ENCODE results near the gene MSL2. TPM values are rescaled to one million over a fixed set of nuclear protein-coding genes. Genes with fewer than 3 reads are reported as not detected.
"Not testable (repeated sequence)": the region's sequence is repeated elsewhere in the genome, so short reads cannot be mapped to it uniquely, and the experiment has no call there.

The MSL2 gene
- total and polyA plus RNA-seq, 5 donors from 2014 or later: 31.2 to 146 (median 38.7) TPM

DNA sequence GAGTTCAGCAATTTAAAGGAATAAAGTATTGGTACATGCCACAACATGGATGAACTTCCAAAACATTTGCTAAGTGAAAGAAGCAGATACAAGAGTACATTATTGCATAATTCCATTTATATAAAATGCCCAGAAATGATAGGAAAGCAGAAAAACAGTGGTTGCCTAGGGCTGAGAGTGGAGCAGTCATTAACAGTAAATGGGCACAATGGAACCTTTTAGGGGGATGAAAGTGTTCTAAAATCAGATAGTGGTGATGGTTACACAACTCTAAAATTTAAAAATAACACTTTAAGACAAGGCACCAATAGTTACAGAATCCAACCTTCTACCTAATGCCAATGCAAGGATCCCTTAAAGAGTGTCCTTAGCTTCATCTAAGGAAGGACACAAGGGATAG lies 34.6 kb downstream of the MSL2 start:
- no peaks in the 10 kb centered on the region for H3K36me3 ChIP-seq (ENCODE audit: control insufficient read depth, insufficient read depth, low read length)
- ATAC-seq (ENCODE audit: low read depth in 2 of 2) (no peak), DNase-seq (no peak)
- Mint-ChIP-seq H3K9me3 (no peaks in the 10 kb centered on the region), H3K4me1 (peaks cover 39 to 83% (median 65%) of the 10 kb centered on the region in 4 donors), H3K27ac (peak overlapping the region in 1 of 3 donors; percentile 2), H3K36me3 (peaks cover 21% of the 10 kb centered on the region), H3K4me3 (peak overlapping the region in 2 of 4 donors; percentile 8 to 16), H3K27me3 (no peaks in the 10 kb centered on the region)
- H3K27me3 ChIP-seq (ENCODE audit: control insufficient read depth, insufficient read depth, low read length): no peaks in the 10 kb centered on the region
- no peaks in the 10 kb centered on the region for H3K9me3 ChIP-seq (ENCODE audit: control insufficient read depth in 2 of 2, low read length in 2 of 2)
- H3K4me1 ChIP-seq (ENCODE audit: control insufficient read depth, insufficient read depth, low read length, poor library complexity, severe bottlenecking): peaks cover 42% of the 10 kb centered on the region
- no peak overlapping the region for H3K27ac ChIP-seq (ENCODE audit: insufficient read depth, low read length, poor library complexity, severe bottlenecking)
- peak overlapping the region; percentile 30 for H3K4me3 ChIP-seq (ENCODE audit: low read depth, low read length)

DNA sequence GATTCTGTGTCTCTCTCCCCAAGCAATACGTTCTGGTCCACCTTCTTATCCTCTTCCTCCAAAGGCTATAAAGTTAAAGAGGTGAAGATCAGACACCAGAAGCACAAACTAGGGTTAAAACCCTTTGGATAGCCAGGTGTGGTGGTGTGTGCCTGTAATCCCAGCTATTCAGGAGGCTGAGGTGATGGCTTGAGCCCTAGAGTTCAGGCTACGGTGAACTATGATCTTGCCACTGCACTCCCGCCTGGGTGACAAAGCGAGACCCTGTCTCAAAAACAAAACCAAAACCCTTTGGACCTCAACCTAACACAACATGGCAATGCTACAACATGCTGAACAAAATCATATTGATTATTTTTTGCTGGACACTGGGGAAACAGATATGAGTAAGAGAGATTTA lies 43.2 kb downstream of the MSL2 start:
- Histone ChIP-seq H3K9me3 (ENCODE audit: control insufficient read depth in 2 of 2, low read length in 2 of 2) (no peaks in the 10 kb centered on the region), H3K36me3 (ENCODE audit: control insufficient read depth, insufficient read depth, low read length) (peaks cover 35% of the 10 kb centered on the region), H3K4me1 (ENCODE audit: control insufficient read depth, insufficient read depth, low read length, poor library complexity, severe bottlenecking) (peaks cover 31% of the 10 kb centered on the region), H3K27me3 (ENCODE audit: control insufficient read depth, insufficient read depth, low read length) (no peaks in the 10 kb centered on the region), H3K4me3 (ENCODE audit: low read depth, low read length) (no peak overlapping the region), H3K27ac (ENCODE audit: insufficient read depth, low read length, poor library complexity, severe bottlenecking) (peak overlapping the region; percentile 1)
- DNase-seq (no peak), ATAC-seq (ENCODE audit: low read depth in 2 of 2) (no peak)
- H3K36me3 Mint-ChIP-seq: peaks cover 38% of the 10 kb centered on the region
- no peaks in the 10 kb centered on the region for H3K27me3 Mint-ChIP-seq
- peak overlapping the region; percentile 53 to 80 (median 68) for H3K27ac Mint-ChIP-seq
- H3K4me1 Mint-ChIP-seq: peaks cover 35 to 88% (median 69%) of the 10 kb centered on the region in 4 donors
- peak overlapping the region in 1 of 4 donors; percentile 47 for H3K4me3 Mint-ChIP-seq
- no peaks in the 10 kb centered on the region for H3K9me3 Mint-ChIP-seq

DNA sequence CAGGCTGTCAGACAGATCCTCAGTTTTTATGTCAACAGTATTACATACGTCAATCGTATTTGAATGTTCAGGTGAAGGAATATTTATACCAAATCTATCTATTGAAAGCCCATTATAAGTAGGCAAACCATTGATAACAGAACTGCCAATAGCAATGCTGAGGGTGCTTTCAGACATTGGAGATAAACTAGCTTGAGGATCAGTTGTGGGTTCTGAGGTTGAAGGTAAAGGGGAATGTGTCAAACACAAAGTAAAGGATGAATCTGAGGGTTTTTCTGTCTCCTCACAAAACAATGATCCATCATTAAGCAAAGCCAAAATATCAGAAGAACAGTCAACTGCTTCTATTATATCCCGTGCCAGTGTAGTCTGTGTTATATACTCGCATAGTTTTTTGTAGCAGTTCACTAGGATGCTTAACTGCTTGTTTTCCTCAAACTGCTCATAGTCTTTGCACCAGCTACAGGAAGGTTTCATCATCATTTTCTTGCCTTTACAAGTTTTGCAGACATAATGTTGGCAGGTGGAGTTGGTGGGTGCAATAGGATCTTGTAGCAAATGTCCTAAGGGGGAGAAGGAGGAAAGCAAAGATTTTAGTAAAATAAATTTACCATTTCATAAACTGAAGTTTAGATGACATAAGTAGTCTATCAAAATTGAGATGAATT lies 43.8 kb downstream of the MSL2 start:
- Mint-ChIP-seq H3K27ac (peak overlapping the region in 1 of 3 donors; percentile 60), H3K4me1 (peaks cover 38 to 86% (median 68%) of the 10 kb centered on the region in 4 donors), H3K4me3 (peak overlapping the region in 2 of 4 donors; percentile 4 to 10), H3K9me3 (no peaks in the 10 kb centered on the region), H3K27me3 (no peaks in the 10 kb centered on the region), H3K36me3 (peaks cover 36% of the 10 kb centered on the region)
- no peaks in the 10 kb centered on the region for H3K9me3 ChIP-seq (ENCODE audit: control insufficient read depth in 2 of 2, low read length in 2 of 2)
- peaks cover 38% of the 10 kb centered on the region for H3K36me3 ChIP-seq (ENCODE audit: control insufficient read depth, insufficient read depth, low read length)
- DNase-seq: no peak
- H3K27me3 ChIP-seq (ENCODE audit: control insufficient read depth, insufficient read depth, low read length): no peaks in the 10 kb centered on the region
- H3K4me3 ChIP-seq (ENCODE audit: low read depth, low read length): no peak overlapping the region
- peaks cover 30% of the 10 kb centered on the region for H3K4me1 ChIP-seq (ENCODE audit: control insufficient read depth, insufficient read depth, low read length, poor library complexity, severe bottlenecking)
- H3K27ac ChIP-seq (ENCODE audit: insufficient read depth, low read length, poor library complexity, severe bottlenecking): no peak overlapping the region
- ATAC-seq (ENCODE audit: low read depth in 2 of 2): no peak

DNA sequence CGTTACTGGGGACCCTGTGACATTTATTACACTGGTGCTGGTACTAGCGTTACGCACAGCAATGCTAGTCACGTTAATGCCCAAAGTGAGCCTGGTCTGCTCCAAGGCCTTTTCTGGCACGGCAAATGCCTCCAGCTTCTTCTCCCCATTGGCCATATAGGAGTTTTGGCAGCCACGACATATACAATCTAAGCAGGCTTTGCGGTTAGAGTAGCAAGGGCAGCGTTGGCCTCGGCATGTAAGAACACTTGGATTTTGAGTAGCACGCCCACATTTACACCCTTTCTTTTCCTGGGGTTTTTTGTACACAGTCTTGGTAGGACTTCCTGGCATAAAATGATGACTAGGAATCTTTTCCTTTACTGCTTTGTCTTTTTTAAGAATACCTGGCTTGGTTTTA lies 44.9 kb downstream of the MSL2 start:
- H3K4me3 Mint-ChIP-seq: no peak overlapping the region
- H3K4me1 Mint-ChIP-seq: peaks cover 37 to 81% (median 65%) of the 10 kb centered on the region in 4 donors
- H3K27me3 Mint-ChIP-seq: no peaks in the 10 kb centered on the region
- peak overlapping the region; percentile 9 to 61 (median 12) for H3K27ac Mint-ChIP-seq
- peaks cover 34% of the 10 kb centered on the region for H3K36me3 Mint-ChIP-seq
- Histone ChIP-seq H3K4me3 (ENCODE audit: low read depth, low read length) (no peak overlapping the region), H3K4me1 (ENCODE audit: control insufficient read depth, insufficient read depth, low read length, poor library complexity, severe bottlenecking) (peaks cover 24% of the 10 kb centered on the region), H3K9me3 (ENCODE audit: control insufficient read depth in 2 of 2, low read length in 2 of 2) (no peaks in the 10 kb centered on the region), H3K27ac (ENCODE audit: insufficient read depth, low read length, poor library complexity, severe bottlenecking) (no peak overlapping the region), H3K36me3 (ENCODE audit: control insufficient read depth, insufficient read depth, low read length) (peaks cover 38% of the 10 kb centered on the region), H3K27me3 (ENCODE audit: control insufficient read depth, insufficient read depth, low read length) (no peaks in the 10 kb centered on the region)
- DNase-seq: no peak
- ATAC-seq (ENCODE audit: low read depth in 2 of 2): no peak
- no peaks in the 10 kb centered on the region for H3K9me3 Mint-ChIP-seq

DNA sequence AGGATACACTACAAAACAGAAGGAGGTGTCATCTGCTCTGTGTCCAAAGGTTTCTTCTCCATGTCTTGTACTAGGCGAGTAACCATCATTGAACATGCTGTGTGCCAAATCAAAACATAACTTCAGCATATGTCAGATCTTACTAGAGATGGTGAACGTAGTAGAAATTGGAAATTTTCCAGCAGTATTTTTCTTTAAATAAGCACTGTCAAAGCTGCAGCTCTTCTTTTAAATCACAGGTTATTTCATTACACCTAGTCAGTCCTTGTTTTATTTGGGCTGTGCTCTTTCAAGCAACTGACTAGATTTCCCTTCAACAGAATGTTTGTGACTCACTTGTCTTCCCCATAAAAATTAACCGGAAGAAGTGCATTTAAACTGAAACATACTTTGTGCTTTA lies 46.5 kb downstream of the MSL2 start:
- peak overlapping the region in 2 of 4 donors; percentile 14 to 68 for H3K4me3 Mint-ChIP-seq
- H3K36me3 Mint-ChIP-seq: peaks cover 34% of the 10 kb centered on the region
- Histone ChIP-seq H3K4me3 (ENCODE audit: low read depth, low read length) (no peak overlapping the region), H3K4me1 (ENCODE audit: control insufficient read depth, insufficient read depth, low read length, poor library complexity, severe bottlenecking) (peaks cover 17% of the 10 kb centered on the region), H3K36me3 (ENCODE audit: control insufficient read depth, insufficient read depth, low read length) (peaks cover 38% of the 10 kb centered on the region), H3K27me3 (ENCODE audit: control insufficient read depth, insufficient read depth, low read length) (no peaks in the 10 kb centered on the region), H3K27ac (ENCODE audit: insufficient read depth, low read length, poor library complexity, severe bottlenecking) (peak overlapping the region; percentile 20), H3K9me3 (ENCODE audit: control insufficient read depth in 2 of 2, low read length in 2 of 2) (no peaks in the 10 kb centered on the region)
- no peaks in the 10 kb centered on the region for H3K9me3 Mint-ChIP-seq
- peak overlapping the region; percentile 12 to 78 (median 54) for H3K27ac Mint-ChIP-seq
- peaks cover 31 to 70% (median 62%) of the 10 kb centered on the region in 4 donors for H3K4me1 Mint-ChIP-seq
- no peaks in the 10 kb centered on the region for H3K27me3 Mint-ChIP-seq
- DNase-seq (no peak), ATAC-seq (ENCODE audit: low read depth in 2 of 2) (no peak)

DNA sequence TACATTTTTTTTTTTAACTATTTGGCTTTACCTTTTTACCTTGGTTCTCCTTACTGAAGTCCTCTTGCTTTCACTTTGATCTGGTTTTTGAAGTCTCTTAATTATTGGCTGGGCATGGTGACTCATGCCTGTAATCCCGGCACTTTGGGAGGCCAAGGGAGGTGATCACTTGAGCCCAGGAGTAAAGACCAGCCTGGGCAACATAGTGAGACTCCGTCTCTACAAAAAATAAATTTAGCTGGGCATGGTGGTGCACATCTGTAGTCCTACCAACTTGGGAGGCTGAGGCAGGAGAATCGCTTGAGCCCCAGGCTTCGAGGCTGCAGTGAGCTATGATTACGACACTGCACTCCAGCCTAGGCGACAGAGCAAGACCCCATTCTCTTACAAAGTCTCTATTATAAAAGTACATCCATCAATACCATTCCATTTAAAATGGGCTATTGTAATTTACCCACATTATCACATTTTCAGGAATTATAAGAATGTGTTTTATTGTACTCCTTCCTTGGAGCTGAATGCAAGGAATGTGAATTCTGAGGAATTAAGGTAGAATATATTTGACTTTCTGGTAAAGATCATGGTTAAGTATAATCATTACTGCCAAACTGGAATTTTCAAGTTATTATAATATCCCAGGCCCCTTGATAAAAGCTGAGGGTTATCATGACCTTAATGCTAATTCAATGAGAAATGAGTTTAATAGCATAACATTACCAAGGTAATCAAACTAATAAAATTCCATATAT lies 49.0 kb downstream of the MSL2 start:
- Mint-ChIP-seq H3K36me3 (peaks cover 22% of the 10 kb centered on the region), H3K9me3 (no peaks in the 10 kb centered on the region)

DNA sequence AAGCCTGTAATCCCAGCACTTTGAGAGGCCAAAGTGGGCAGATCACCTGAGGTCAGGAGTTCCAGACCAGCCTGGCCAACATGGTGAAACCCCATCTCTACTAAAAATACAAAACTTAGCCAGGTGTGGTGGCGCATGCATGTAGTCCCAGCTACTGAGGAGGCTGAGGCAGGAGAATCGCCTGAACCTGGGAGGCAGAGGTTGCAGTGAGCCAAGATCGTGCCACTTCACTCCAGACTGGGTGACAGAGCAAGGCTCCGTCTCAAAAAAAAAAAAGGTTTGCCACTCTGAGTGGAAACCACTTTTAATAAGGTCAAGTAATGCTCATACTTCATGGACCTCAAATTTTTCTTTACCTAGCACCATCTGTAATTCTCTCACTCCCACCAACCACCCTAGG lies 51.7 kb downstream of the MSL2 start:
- H3K4me1 ChIP-seq (ENCODE audit: control insufficient read depth, insufficient read depth, low read length, poor library complexity, severe bottlenecking); H3K9me3 ChIP-seq (ENCODE audit: control insufficient read depth in 2 of 2, low read length in 2 of 2); ATAC-seq (ENCODE audit: low read depth in 2 of 2); H3K4me3 Mint-ChIP-seq; H3K27me3 ChIP-seq (ENCODE audit: control insufficient read depth, insufficient read depth, low read length); DNase-seq; H3K27ac Mint-ChIP-seq; H3K27ac ChIP-seq (ENCODE audit: insufficient read depth, low read length, poor library complexity, severe bottlenecking); H3K27me3 Mint-ChIP-seq; H3K4me3 ChIP-seq (ENCODE audit: low read depth, low read length); H3K36me3 Mint-ChIP-seq; H3K9me3 Mint-ChIP-seq; H3K36me3 ChIP-seq (ENCODE audit: control insufficient read depth, insufficient read depth, low read length): not testable (repeated sequence)
- peaks cover 17 to 40% (median 27%) of the 10 kb centered on the region in 4 donors for H3K4me1 Mint-ChIP-seq

More for the DNA sequence above, 49.0 kb downstream of the MSL2 start:
- DNase-seq: no peak
- Mint-ChIP-seq H3K4me1 (peaks cover 21 to 66% (median 46%) of the 10 kb centered on the region in 4 donors), H3K27ac (peak overlapping the region in 2 of 3 donors; percentile 3 to 60), H3K27me3 (no peaks in the 10 kb centered on the region), H3K4me3 (no peak overlapping the region)
- Histone ChIP-seq H3K36me3 (ENCODE audit: control insufficient read depth, insufficient read depth, low read length) (peaks cover 29% of the 10 kb centered on the region), H3K27me3 (ENCODE audit: control insufficient read depth, insufficient read depth, low read length) (no peaks in the 10 kb centered on the region), H3K9me3 (ENCODE audit: control insufficient read depth in 2 of 2, low read length in 2 of 2) (no peaks in the 10 kb centered on the region), H3K27ac (ENCODE audit: insufficient read depth, low read length, poor library complexity, severe bottlenecking) (no peak overlapping the region), H3K4me1 (ENCODE audit: control insufficient read depth, insufficient read depth, low read length, poor library complexity, severe bottlenecking) (peaks cover 13% of the 10 kb centered on the region), H3K4me3 (ENCODE audit: low read depth, low read length) (no peak overlapping the region)
- ATAC-seq (ENCODE audit: low read depth in 2 of 2): no peak
